Mammary epithelial cell (primary cell): ENCODE data around the gene BOC.

Experiments used
- EZH2 ChIP-seq: IDR thresholded peaks from 2 replicates; pipeline ENCODE4 v1.6.1; 2012; ENCODE audit warnings: low read length, inconsistent platforms, borderline replicate concordance
- TF ChIP-seq, protein P1 (sequence below), 2 donors: IDR thresholded peaks in 1 of 2; conservative IDR thresholded peaks in 1 of 2; 2 replicates each; pipeline ENCODE4 v1.5.1; 2011 to 2012; ENCODE audit warnings: inconsistent platforms in 2 of 2, low read length in 2 of 2, mild to moderate bottlenecking in 2 of 2, control low read depth in 1 of 2, low read depth in 1 of 2; ENCODE audit not compliant: insufficient read depth in 1 of 2; ENCODE audit errors: extremely low read depth in 1 of 2

DNA sequence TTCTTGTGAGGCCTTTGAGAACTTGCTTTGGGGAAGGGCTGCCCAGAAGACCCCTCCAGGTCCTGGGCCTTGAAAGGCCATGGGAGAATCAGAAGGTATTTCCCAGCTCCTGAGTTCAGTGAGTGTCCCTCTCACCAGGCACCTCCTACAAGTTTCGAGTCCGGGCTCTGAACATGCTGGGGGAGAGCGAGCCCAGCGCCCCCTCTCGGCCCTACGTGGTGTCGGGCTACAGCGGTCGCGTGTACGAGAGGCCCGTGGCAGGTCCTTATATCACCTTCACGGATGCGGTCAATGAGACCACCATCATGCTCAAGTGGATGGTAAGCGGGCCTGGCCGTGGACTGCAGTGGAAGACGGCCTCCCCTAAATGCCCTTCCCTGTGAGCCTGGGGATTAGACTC, 68.3 kb downstream of the BOC start:
- TF ChIP-seq, protein P1, sequence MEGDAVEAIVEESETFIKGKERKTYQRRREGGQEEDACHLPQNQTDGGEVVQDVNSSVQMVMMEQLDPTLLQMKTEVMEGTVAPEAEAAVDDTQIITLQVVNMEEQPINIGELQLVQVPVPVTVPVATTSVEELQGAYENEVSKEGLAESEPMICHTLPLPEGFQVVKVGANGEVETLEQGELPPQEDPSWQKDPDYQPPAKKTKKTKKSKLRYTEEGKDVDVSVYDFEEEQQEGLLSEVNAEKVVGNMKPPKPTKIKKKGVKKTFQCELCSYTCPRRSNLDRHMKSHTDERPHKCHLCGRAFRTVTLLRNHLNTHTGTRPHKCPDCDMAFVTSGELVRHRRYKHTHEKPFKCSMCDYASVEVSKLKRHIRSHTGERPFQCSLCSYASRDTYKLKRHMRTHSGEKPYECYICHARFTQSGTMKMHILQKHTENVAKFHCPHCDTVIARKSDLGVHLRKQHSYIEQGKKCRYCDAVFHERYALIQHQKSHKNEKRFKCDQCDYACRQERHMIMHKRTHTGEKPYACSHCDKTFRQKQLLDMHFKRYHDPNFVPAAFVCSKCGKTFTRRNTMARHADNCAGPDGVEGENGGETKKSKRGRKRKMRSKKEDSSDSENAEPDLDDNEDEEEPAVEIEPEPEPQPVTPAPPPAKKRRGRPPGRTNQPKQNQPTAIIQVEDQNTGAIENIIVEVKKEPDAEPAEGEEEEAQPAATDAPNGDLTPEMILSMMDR (conservative IDR thresholded peaks at IDR 0.05 in 1 of 2, IDR thresholded peaks at IDR 0.05 in 1 of 2; ENCODE audit: extremely low read depth in 1 of 2, insufficient read depth in 1 of 2, low read depth in 1 of 2, low read length in 2 of 2): no peak
- no peak for TF ChIP-seq EZH2
